B cell (primary cell): Measurements from ENCODE around the gene SLC25A21. TPM values are rescaled to one million over a fixed set of nuclear protein-coding genes. Genes with fewer than 3 reads are reported as not detected.

Source experiments
- ATAC-seq: fragments of 200-7000 bp; cut with Tn5 transposase; one replicate; pipeline ENCODE4 v1.10.0; 2021; ENCODE audit warnings: low read depth, mild to moderate bottlenecking, moderate number of reproducible peaks, moderate library complexity
- CTCF ChIA-PET: fragments of 350-600 bp; sonication (Branson Sonifier 250); formaldehyde crosslinking; loops from one replicate; lab custom pipeline; 2021; ENCODE audit warnings: antibody characterized with exemption, inconsistent platforms; lab: Charles Lee
- POLR2A ChIA-PET: fragments of 350-600 bp; sonication (Branson Sonifier 250); formaldehyde crosslinking; loops from one replicate; lab custom pipeline; 2021; ENCODE audit warnings: antibody characterized with exemption; lab: Charles Lee
- DNase-seq: peaks from one replicate; pipeline ENCODE4 v3.0.0; 2013
- H2AFZ ChIP-seq: 2 replicates; pipeline ENCODE4 v1.6.1; 2012; ENCODE audit warnings: mild to moderate bottlenecking, low read depth, low read length; ENCODE audit not compliant: insufficient read depth, poor library complexity, severe bottlenecking
- H3K27ac ChIP-seq, 2 donors: 1 replicate in 1 of 2; 2 replicates in 1 of 2; pipeline ENCODE4 v1.5.1; 2012 to 2013; ENCODE audit warnings: low read length in 2 of 2, mild to moderate bottlenecking in 2 of 2, moderate library complexity in 1 of 2
- H3K27me3 ChIP-seq, 4 experiments: fragments of 200-600 bp in 1 of 4; sonication (generic) in 1 of 4; replicated peaks in 1 of 4; 1 replicate in 2 of 4; 2 replicates in 2 of 4; pipeline versions ENCODE4 v1.6.1 to v1.7.0; 2013 to 2016; ENCODE audit warnings: low read length in 3 of 4, mild to moderate bottlenecking in 2 of 4, mixed read lengths in 1 of 4, moderate library complexity in 1 of 4; ENCODE audit not compliant: insufficient read depth in 4 of 4, control insufficient read depth in 3 of 4; ENCODE audit errors: control extremely low read depth in 1 of 4
- H3K36me3 ChIP-seq, 2 experiments: replicated peaks in 1 of 2; 1 replicate in 1 of 2; 2 replicates in 1 of 2; pipeline versions ENCODE4 v1.6.1 to v1.7.1; 2013; ENCODE audit warnings: low read length in 1 of 2; ENCODE audit not compliant: insufficient read depth in 2 of 2, control insufficient read depth in 1 of 2; ENCODE audit errors: control extremely low read depth in 1 of 2, extremely low read depth in 1 of 2
- H3K4me1 ChIP-seq, 2 donors: fragments of 200-600 bp in 1 of 2; sonication (generic) in 1 of 2; 1 replicate in 1 of 2; 2 replicates in 1 of 2; pipeline versions ENCODE4 v1.5.1 to v1.6.1; 2013 to 2017; ENCODE audit warnings: low read length in 2 of 2; ENCODE audit not compliant: control insufficient read depth in 2 of 2, insufficient read depth in 2 of 2
- H3K4me2 ChIP-seq: replicated peaks from 2 replicates; pipeline ENCODE3; 2012; ENCODE audit warnings: mild to moderate bottlenecking, low read depth, low read length; ENCODE audit not compliant: poor library complexity, severe bottlenecking
- H3K4me3 ChIP-seq, 5 experiments: fragments of 200-600 bp in 1 of 5; sonication (generic) in 1 of 5; 1 replicate in 3 of 5; 2 replicates in 2 of 5; pipeline versions ENCODE4 v1.5.1 to v1.7.0; 2011 to 2016; ENCODE audit warnings: low read length in 4 of 5, mild to moderate bottlenecking in 4 of 5, low read depth in 2 of 5, control low read depth in 1 of 5, moderate library complexity in 1 of 5; ENCODE audit not compliant: insufficient read depth in 1 of 5; ENCODE audit errors: control extremely low read depth in 1 of 5, extremely low read depth in 1 of 5
- H3K79me2 ChIP-seq: fragments of 200-600 bp; sonication (generic); one replicate; pipeline ENCODE4 v1.6.0; 2016; ENCODE audit warnings: low read length; ENCODE audit not compliant: control insufficient read depth, insufficient read depth
- H3K9ac ChIP-seq: fragments of 200-600 bp; sonication (generic); 2 replicates; pipeline ENCODE4 v1.6.1; 2017; ENCODE audit warnings: mild to moderate bottlenecking, low read length, moderate library complexity
- H3K9me3 ChIP-seq, 3 donors: one replicate each; pipeline versions ENCODE4 v1.6.1 to v1.7.1; 2013; ENCODE audit warnings: low read length in 2 of 3; ENCODE audit not compliant: control insufficient read depth in 2 of 3, insufficient read depth in 1 of 3; ENCODE audit errors: control extremely low read depth in 1 of 3
- H4K20me1 ChIP-seq: 2 replicates; pipeline ENCODE4 v1.6.0; 2012; ENCODE audit warnings: mild to moderate bottlenecking, low read length; ENCODE audit not compliant: insufficient read depth, control insufficient read depth, poor library complexity, severe bottlenecking
- H3K27ac Mint-ChIP-seq: one replicate; pipeline ENCODE4 v1.8.0; 2021; ENCODE audit warnings: mixed read lengths
- H3K27me3 Mint-ChIP-seq: one replicate; pipeline ENCODE4 v1.8.0; 2021; ENCODE audit warnings: mixed read lengths
- H3K4me1 Mint-ChIP-seq: one replicate; pipeline ENCODE4 v1.8.0; 2021; ENCODE audit warnings: mixed read lengths
- H3K4me3 Mint-ChIP-seq: one replicate; pipeline ENCODE4 v1.8.0; 2021; ENCODE audit warnings: mixed read lengths
- H3K9me3 Mint-ChIP-seq: one replicate; pipeline ENCODE4 v1.8.0; 2022; ENCODE audit warnings: mixed read lengths; ENCODE audit not compliant: insufficient read depth
- EZH2 ChIP-seq: IDR thresholded peaks from 2 replicates; pipeline ENCODE4 v1.6.1; 2012; ENCODE audit warnings: borderline replicate concordance, low read depth, mild to moderate bottlenecking, moderate library complexity, low read length; ENCODE audit not compliant: insufficient read depth, poor library complexity, severe bottlenecking
- WGBS: methylation state at CpG from one replicate; pipeline ENCODE4 v1.1.5; 2013; ENCODE audit warnings: missing lambda C conversion rate; ENCODE audit not compliant: insufficient coverage; 5-methylcytosine and 5-hydroxymethylcytosine counted together
- intact Hi-C: fragments of 100-400 bp; cut with micrococcal nuclease; formaldehyde crosslinking; loops from one replicate; pipeline ENCODE4 v1.10.0; 2022
- polyA plus RNA-seq: library from polyadenylated mRNA; depleted of rRNA; stranded (reverse); fragments of >200 nt; gene quantifications from 2 replicates; pipeline ENCODE4 v1.2.3, GENCODE V29; 2012
- total RNA-seq, 2 donors: library from RNA; stranded (reverse); fragments of 120-200 nt in 1 of 2; gene quantifications; 1 replicate in 1 of 2; 2 replicates in 1 of 2; pipeline versions ENCODE4 v1.2.3 to v1.2.4, GENCODE V29; 2013 to 2022
- TF ChIP-seq, protein P1 (sequence below): fragments of 200-600 bp; IDR thresholded peaks from one replicate; pipeline ENCODE4 v1.8.0; 2022; ENCODE audit warnings: antibody characterized with exemption, mild to moderate bottlenecking

Gene SLC25A21
- total and polyA plus RNA-seq, 2 donors (not counting 1 experiment from before 2014, with no cell fraction given) = not detected

DNA sequence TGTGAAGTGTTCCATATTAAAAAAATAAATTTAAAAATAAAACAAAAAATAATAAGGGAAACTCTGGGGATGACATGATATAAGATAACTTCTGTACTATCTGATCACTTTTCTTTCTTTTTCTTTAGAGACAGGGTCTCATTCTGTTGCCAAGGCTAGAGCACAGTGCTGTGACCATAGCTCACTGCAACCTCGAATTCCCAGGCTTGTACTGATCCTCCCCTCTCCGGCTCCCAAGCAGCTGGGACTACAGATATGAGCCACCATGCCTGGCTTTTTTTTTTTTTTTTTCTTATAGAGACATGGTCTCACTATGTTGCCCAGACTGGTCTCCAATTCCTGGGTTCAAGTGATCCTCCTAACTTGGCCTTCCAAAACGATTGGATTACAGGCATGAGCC is 14.9 kb upstream of the SLC25A21 start:
- H3K27me3 ChIP-seq = no peaks in the 10 kb centered on the region
- H2AFZ ChIP-seq = no peak overlapping the region
- H4K20me1 ChIP-seq = no peaks in the 10 kb centered on the region
- no peaks in the 10 kb centered on the region for H3K79me2 ChIP-seq
- no peak overlapping the region for H3K4me2 ChIP-seq
- TF ChIP-seq, protein P1, sequence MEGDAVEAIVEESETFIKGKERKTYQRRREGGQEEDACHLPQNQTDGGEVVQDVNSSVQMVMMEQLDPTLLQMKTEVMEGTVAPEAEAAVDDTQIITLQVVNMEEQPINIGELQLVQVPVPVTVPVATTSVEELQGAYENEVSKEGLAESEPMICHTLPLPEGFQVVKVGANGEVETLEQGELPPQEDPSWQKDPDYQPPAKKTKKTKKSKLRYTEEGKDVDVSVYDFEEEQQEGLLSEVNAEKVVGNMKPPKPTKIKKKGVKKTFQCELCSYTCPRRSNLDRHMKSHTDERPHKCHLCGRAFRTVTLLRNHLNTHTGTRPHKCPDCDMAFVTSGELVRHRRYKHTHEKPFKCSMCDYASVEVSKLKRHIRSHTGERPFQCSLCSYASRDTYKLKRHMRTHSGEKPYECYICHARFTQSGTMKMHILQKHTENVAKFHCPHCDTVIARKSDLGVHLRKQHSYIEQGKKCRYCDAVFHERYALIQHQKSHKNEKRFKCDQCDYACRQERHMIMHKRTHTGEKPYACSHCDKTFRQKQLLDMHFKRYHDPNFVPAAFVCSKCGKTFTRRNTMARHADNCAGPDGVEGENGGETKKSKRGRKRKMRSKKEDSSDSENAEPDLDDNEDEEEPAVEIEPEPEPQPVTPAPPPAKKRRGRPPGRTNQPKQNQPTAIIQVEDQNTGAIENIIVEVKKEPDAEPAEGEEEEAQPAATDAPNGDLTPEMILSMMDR = no peak
- TF ChIP-seq EZH2 = no peak
- no peaks in the 10 kb centered on the region for H3K27me3 Mint-ChIP-seq
- no peak overlapping the region for H3K27ac Mint-ChIP-seq
- no peaks in the 10 kb centered on the region for H3K4me1 ChIP-seq
- DNase-seq = no peak
- H3K27ac ChIP-seq = no peak overlapping the region
- H3K4me3 ChIP-seq = no peak overlapping the region
- CTCF ChIA-PET = interaction anchor here (0.7 kb wide), 1 partner anchor 419 kb away, joined by 3 read pairs; no protein-coding TSS in a partner anchor
- 74% methylated on average over 3 of the region's 3 CpGs for WGBS
- H3K9me3 ChIP-seq = peaks cover 0 to 5% (median 0%) of the 10 kb centered on the region in 3 donors
- intact Hi-C loops = no loop called here
- H3K36me3 ChIP-seq = no peaks in the 10 kb centered on the region
- H3K9me3 Mint-ChIP-seq = no peaks in the 10 kb centered on the region
- H3K4me3 Mint-ChIP-seq = no peak overlapping the region
- no peaks in the 10 kb centered on the region for H3K4me1 Mint-ChIP-seq
- ATAC-seq = no peak
- no peak overlapping the region for H3K9ac ChIP-seq
- POLR2A ChIA-PET = no interaction called here

DNA sequence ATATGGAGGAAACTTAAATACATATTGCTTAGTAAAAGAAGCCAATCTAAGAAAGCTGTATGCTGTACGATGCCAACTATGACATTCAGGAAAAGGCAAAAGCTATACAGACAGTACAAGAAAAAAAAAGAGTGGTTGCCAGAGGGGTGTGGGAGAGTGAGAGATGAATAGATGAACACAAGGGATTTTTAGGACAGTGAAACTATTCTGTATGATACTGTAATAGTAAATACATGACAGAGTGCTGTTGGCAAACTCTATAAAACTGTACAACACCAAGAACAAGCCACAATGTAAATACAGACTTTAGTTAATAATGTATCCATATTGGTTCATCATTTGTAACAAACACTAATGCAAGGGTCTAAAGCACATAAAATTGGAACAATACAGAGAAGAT is 14.5 kb upstream of the SLC25A21 start:
- H3K4me1 Mint-ChIP-seq = no peaks in the 10 kb centered on the region
- H3K9ac ChIP-seq = no peak overlapping the region
- no peak overlapping the region for H3K4me3 Mint-ChIP-seq
- DNase-seq (no peak), ATAC-seq (no peak)
- no peak overlapping the region for H3K27ac ChIP-seq
- TF ChIP-seq, protein P1 = no peak
- no peak for TF ChIP-seq EZH2
- H2AFZ ChIP-seq = no peak overlapping the region
- 100% methylated on average over 1 of the region's 1 CpG for WGBS
- H4K20me1 ChIP-seq = no peaks in the 10 kb centered on the region
- no peak overlapping the region for H3K4me2 ChIP-seq
- no peaks in the 10 kb centered on the region for H3K4me1 ChIP-seq
- no peaks in the 10 kb centered on the region for H3K36me3 ChIP-seq
- H3K27me3 Mint-ChIP-seq = no peaks in the 10 kb centered on the region
- H3K27me3 ChIP-seq = no peaks in the 10 kb centered on the region
- ChIA-PET POLR2A (interaction anchor here (0.7 kb wide), 1 partner anchor 1208 kb away, joined by 15 read pairs; no protein-coding TSS in a partner anchor), CTCF (interaction anchor here (0.7 kb wide), 1 partner anchor 418 kb away, joined by 3 read pairs; no protein-coding TSS in a partner anchor)
- H3K9me3 Mint-ChIP-seq = no peaks in the 10 kb centered on the region
- peaks cover 0 to 5% (median 0%) of the 10 kb centered on the region in 3 donors for H3K9me3 ChIP-seq
- no peaks in the 10 kb centered on the region for H3K79me2 ChIP-seq
- no peak overlapping the region for H3K4me3 ChIP-seq
- intact Hi-C loops = no loop called here
- no peak overlapping the region for H3K27ac Mint-ChIP-seq
